ENCODE data around the gene ALDH9A1.

The ALDH9A1 gene

DNA sequence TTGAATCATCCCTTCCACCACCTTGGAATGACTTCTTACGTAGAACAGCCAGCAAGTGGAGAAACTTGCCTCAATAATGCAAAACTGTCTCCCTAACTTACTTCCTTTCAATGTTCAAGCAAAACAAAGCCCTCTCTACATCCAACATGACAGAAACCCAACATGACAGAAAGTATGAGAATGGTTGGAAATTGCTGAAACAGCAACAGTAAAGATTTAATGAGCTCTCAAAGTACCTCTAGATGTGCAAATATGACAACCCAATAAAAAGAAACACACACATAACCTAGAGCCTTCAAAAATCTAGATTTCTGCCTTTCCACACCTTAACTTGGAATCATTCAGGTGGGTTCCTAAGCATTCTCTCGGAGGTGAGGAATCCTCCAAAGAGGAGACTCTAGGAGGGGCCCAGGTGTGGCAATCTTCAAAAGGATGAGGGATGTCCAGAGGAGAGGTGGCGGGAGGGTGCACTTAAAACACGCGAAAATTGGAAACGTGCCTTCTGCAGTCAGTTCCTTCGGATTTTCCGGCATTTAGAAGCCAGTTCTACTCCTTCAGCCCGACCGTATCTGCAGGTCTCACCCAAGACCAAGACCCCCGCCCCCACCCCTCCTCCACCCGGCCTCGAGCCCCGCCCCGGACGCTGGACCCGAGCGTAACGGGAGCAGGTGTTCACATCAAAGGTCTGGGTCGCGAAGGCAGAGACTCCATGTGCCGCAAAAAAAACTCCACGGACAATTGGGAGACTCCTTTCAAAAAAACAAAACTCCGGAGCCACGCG is 68.3 kb downstream of the ALDH9A1 start:
- no peak for DNase-seq (ENCODE audit: low read depth in 2 of 2)
- H3K4me3 ChIP-seq (replicated peaks in 1 of 2; ENCODE audit: low read depth in 2 of 2, low read length in 2 of 2), result peak overlapping the region; percentile 66 to 97
- TF ChIP-seq CTCF (IDR thresholded peaks at IDR 0.05; ENCODE audit: low read depth, low read length), result no peak

- H3K4me3 ChIP-seq (replicated peaks in 1 of 2; ENCODE audit: low read depth in 2 of 2, low read length in 2 of 2), result no peak overlapping the region
- DNase-seq (ENCODE audit: low read depth in 2 of 2), result no peak
Observed at GRCh38 chr1:165629151-165629550, 69.2 kb downstream of the ALDH9A1 start.

DNA sequence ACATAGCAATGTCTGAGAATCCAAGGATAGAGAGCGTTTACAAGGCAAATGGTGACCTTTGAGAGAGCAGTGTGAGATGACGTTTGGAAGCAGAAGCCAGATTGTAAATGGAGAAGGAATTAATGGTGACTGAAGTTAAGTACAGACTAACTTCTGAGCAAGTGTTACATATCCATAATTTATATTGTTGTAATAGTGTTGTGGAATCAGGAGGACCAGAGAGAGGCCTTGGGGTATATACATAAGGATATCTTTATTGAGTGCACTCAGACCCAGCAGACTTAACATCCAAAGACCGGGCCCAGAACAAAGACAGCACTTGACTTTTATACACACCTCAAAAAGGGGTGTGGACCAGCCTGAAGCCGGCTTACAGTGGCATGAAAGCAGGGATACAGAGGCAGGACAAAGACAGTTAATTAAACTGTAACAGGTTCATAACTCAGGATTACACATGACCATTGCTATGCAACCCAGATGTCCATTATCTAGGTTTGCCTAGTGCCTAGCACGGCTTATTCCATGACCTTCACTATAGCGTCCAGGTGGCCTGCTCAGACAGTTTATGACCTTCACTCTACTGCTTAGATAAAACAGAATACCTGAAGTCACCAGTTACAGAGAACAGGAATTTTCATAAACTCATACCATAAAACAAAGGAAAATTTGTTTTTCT is 70.1 kb downstream of the ALDH9A1 start:
- DNase-seq (ENCODE audit: low read depth in 2 of 2), result no peak
- H3K4me3 ChIP-seq (replicated peaks in 1 of 2; ENCODE audit: low read depth in 2 of 2, low read length in 2 of 2), result no peak overlapping the region
- TF ChIP-seq CTCF (IDR thresholded peaks at IDR 0.05; ENCODE audit: low read depth, low read length), result no peak

More at GRCh38 chr1:165629151-165629550, 69.2 kb downstream of the ALDH9A1 start:
- TF ChIP-seq CTCF (IDR thresholded peaks at IDR 0.05; ENCODE audit: low read depth, low read length), result no peak

- no peak overlapping the region for H3K4me3 ChIP-seq (replicated peaks in 1 of 2; ENCODE audit: low read depth in 2 of 2, low read length in 2 of 2)
- no peak for TF ChIP-seq CTCF (IDR thresholded peaks at IDR 0.05; ENCODE audit: low read depth, low read length)
Observed at GRCh38 chr1:165624441-165624840, 73.9 kb downstream of the ALDH9A1 start.

GRCh38 chr1:165623624-165624023 is 74.7 kb downstream of the ALDH9A1 start:
- H3K4me3 ChIP-seq (replicated peaks in 1 of 2; ENCODE audit: low read depth in 2 of 2, low read length in 2 of 2), result no peak overlapping the region
- no peak for TF ChIP-seq CTCF (IDR thresholded peaks at IDR 0.05; ENCODE audit: low read depth, low read length)
- no peak for DNase-seq (ENCODE audit: low read depth in 2 of 2)

More at GRCh38 chr1:165624441-165624840, 73.9 kb downstream of the ALDH9A1 start:
- no peak for DNase-seq (ENCODE audit: low read depth in 2 of 2)

DNA sequence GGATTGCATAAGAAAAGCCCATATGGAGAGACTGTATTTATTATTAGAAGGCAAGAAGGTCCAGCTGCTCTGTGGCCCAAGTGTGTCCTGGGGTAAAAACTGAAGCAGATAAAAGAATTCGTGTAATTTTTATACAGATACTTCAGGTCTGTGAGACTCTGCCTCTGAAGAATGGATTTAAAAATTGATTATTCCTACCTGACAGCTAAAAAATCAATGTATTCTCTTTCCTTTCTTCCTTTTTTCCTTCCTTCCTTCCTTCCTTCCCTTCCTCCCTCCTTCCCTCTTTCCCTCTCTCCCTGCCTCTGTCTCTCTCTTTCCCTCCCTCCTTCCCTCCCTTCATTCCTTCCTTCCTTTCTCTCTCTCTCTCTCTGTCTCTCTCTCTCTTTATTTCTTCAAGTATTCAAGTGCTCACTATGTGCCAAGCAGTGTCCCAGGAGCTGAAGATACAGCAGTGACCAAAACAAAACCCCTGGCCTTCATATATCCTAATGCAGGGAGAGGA is 78.7 kb downstream of the ALDH9A1 start:
- TF ChIP-seq CTCF (IDR thresholded peaks at IDR 0.05; ENCODE audit: low read depth, low read length), result no peak
- no peak for DNase-seq (ENCODE audit: low read depth in 2 of 2)
- H3K4me3 ChIP-seq (replicated peaks in 1 of 2; ENCODE audit: low read depth in 2 of 2, low read length in 2 of 2), result no peak overlapping the region

Measured in cardiac fibroblast (primary cell).